ENCODE data around the gene SLC35F2.
"Not testable (repeated sequence)": the region's sequence is repeated elsewhere in the genome, so short reads cannot be mapped to it uniquely, and the experiment has no call there.

The SLC35F2 gene

GRCh38 chr11:107801641-107802040, 56.9 kb downstream of the SLC35F2 start:
- in situ Hi-C loops (cut with MboI; ENCODE audit: low pct_unique_long_range_greater_than_20kb, low sequenced_read_pairs) = no loop called here
- no peak for DNase-seq

- peak; percentile 69 for DNase-seq
- in situ Hi-C loops (cut with MboI; ENCODE audit: low pct_unique_long_range_greater_than_20kb, low sequenced_read_pairs) = no loop called here
Observed at GRCh38 chr11:107799218-107799859, 59.2 kb downstream of the SLC35F2 start.

- in situ Hi-C loops (cut with MboI; ENCODE audit: low pct_unique_long_range_greater_than_20kb, low sequenced_read_pairs) = no loop called here
Observed at GRCh38 chr11:107792049-107792443, 66.5 kb downstream of the SLC35F2 start.

GRCh38 chr11:107791343-107792048, 67.1 kb downstream of the SLC35F2 start:
- in situ Hi-C loops (cut with MboI; ENCODE audit: low pct_unique_long_range_greater_than_20kb, low sequenced_read_pairs) = no loop called here

More at GRCh38 chr11:107792049-107792443, 66.5 kb downstream of the SLC35F2 start:
- no peak for DNase-seq

GRCh38 chr11:107789767-107790166, 68.8 kb downstream of the SLC35F2 start:
- no peak for DNase-seq
- in situ Hi-C loops (cut with MboI; ENCODE audit: low pct_unique_long_range_greater_than_20kb, low sequenced_read_pairs) = no loop called here

More at GRCh38 chr11:107791343-107792048, 67.1 kb downstream of the SLC35F2 start:
- DNase-seq = no peak

- in situ Hi-C loops (cut with MboI; ENCODE audit: low pct_unique_long_range_greater_than_20kb, low sequenced_read_pairs) = no loop called here
- no peak for DNase-seq
Observed at GRCh38 chr11:107787733-107788132, 70.9 kb downstream of the SLC35F2 start.

GRCh38 chr11:107785401-107785800, 73.2 kb downstream of the SLC35F2 start:
- in situ Hi-C loops (cut with MboI; ENCODE audit: low pct_unique_long_range_greater_than_20kb, low sequenced_read_pairs) = no loop called here
- no peak for DNase-seq

- in situ Hi-C loops (cut with MboI; ENCODE audit: low pct_unique_long_range_greater_than_20kb, low sequenced_read_pairs) = no loop called here
- DNase-seq = no peak
Observed at GRCh38 chr11:107783121-107783520, 75.5 kb downstream of the SLC35F2 start.

- DNase-seq = no peak
- in situ Hi-C loops (cut with MboI; ENCODE audit: low pct_unique_long_range_greater_than_20kb, low sequenced_read_pairs) = no loop called here
Observed at GRCh38 chr11:107780775-107781174, 77.8 kb downstream of the SLC35F2 start.

- DNase-seq = no peak
- in situ Hi-C loops (cut with MboI; ENCODE audit: low pct_unique_long_range_greater_than_20kb, low sequenced_read_pairs) = no loop called here
Observed at GRCh38 chr11:107780136-107780535, 78.5 kb downstream of the SLC35F2 start.

GRCh38 chr11:107778839-107779517, 79.6 kb downstream of the SLC35F2 start:
- in situ Hi-C loops (cut with MboI; ENCODE audit: low pct_unique_long_range_greater_than_20kb, low sequenced_read_pairs) = no loop called here
- DNase-seq = no peak

- in situ Hi-C loops (cut with MboI; ENCODE audit: low pct_unique_long_range_greater_than_20kb, low sequenced_read_pairs) = no loop called here
- DNase-seq = no peak
Observed at GRCh38 chr11:107777110-107777509, 81.5 kb downstream of the SLC35F2 start.

- DNase-seq = no peak
- in situ Hi-C loops (cut with MboI; ENCODE audit: low pct_unique_long_range_greater_than_20kb, low sequenced_read_pairs) = no loop called here
Observed at GRCh38 chr11:107776062-107776461, 82.5 kb downstream of the SLC35F2 start.

- DNase-seq = no peak
- in situ Hi-C loops (cut with MboI; ENCODE audit: low pct_unique_long_range_greater_than_20kb, low sequenced_read_pairs) = no loop called here
Observed at GRCh38 chr11:107770551-107770951, 88.0 kb downstream of the SLC35F2 start.

GRCh38 chr11:107769189-107769588, 89.4 kb downstream of the SLC35F2 start:
- in situ Hi-C loops (cut with MboI; ENCODE audit: low pct_unique_long_range_greater_than_20kb, low sequenced_read_pairs) = no loop called here
- no peak for DNase-seq

GRCh38 chr11:107758719-107759355, 99.8 kb downstream of the SLC35F2 start:
- DNase-seq; in situ Hi-C loops (cut with MboI; ENCODE audit: low pct_unique_long_range_greater_than_20kb, low sequenced_read_pairs): not testable (repeated sequence)

- in situ Hi-C loops (cut with MboI; ENCODE audit: low pct_unique_long_range_greater_than_20kb, low sequenced_read_pairs) = no loop called here
- no peak for DNase-seq
Observed at GRCh38 chr11:107757661-107758060, 100.9 kb downstream of the SLC35F2 start.

GRCh38 chr11:107756553-107756952, 102.0 kb downstream of the SLC35F2 start:
- DNase-seq = no peak
- in situ Hi-C loops (cut with MboI; ENCODE audit: low pct_unique_long_range_greater_than_20kb, low sequenced_read_pairs) = no loop called here

- in situ Hi-C loops (cut with MboI; ENCODE audit: low pct_unique_long_range_greater_than_20kb, low sequenced_read_pairs) = no loop called here
- DNase-seq = no peak
Observed at GRCh38 chr11:107752949-107753822, 105.4 kb downstream of the SLC35F2 start.
